HG03469 (cell line): Measurements from ENCODE around the gene TAF13.
"Not testable (repeated sequence)": the region's sequence is repeated elsewhere in the genome, so short reads cannot be mapped to it uniquely, and the experiment has no call there.

ENCODE experiments used
- ATAC-seq: cut with Tn5 transposase; IDR thresholded peaks from one replicate; pipeline ENCODE4 v1.9.1; 2021; ENCODE audit warnings: mild to moderate bottlenecking, moderate library complexity, moderate number of reproducible peaks; ENCODE audit not compliant: unreplicated experiment

Gene TAF13

DNA sequence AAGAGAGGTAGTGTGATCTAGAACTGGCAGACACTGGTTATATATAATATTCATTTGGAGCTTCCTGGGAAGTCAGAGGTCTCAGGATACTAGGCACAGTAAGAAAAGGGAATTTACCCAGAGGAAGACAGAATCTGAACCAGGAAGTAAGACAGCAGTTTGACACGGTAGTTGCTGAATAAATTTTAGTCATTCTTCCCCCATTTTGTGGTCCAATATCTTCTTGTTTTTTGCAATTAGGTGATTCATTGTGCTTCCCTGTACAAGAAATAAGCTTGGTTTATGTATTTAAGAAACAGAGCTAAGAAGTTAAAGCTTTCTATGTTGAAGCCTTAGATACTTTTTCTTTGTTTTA is 16.0 kb upstream of the TAF13 start:
- no peak for ATAC-seq

DNA sequence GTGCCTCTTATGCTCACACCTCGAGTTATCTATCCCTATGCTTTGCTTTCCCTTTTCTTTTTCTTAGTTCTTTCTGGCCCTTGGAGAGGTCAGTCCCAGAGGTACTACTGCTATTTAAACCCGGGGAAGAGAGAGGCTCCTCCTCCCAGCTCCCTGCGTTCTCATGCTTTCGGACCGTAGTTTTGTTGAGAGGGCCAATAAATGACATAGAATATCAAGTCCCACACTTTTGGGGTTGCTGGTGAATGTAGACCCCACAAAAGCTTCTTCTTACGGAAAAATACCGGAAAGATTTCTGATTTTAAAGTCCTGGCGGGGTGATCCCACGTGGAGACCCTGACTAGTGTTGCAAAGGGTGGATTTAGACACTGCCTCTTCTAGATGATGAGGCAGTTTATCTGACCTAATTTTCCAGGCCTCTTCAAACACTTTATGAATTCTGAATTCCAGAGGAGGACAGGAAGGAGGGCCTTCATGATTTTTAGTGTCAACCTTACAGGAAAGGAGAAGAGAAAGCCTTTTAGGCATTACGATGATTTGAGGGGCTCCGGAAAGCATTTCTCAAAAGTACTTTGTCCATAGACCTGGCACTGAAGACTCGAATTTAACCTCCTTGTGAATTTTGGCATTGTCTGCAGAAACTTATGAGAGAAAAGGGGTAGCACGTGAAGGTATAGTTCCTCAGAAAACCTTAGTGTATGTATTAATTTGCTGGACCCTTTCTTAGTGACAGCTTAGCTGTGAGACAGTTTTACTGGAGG is 15.5 kb upstream of the TAF13 start:
- peak; percentile 12 for ATAC-seq

DNA sequence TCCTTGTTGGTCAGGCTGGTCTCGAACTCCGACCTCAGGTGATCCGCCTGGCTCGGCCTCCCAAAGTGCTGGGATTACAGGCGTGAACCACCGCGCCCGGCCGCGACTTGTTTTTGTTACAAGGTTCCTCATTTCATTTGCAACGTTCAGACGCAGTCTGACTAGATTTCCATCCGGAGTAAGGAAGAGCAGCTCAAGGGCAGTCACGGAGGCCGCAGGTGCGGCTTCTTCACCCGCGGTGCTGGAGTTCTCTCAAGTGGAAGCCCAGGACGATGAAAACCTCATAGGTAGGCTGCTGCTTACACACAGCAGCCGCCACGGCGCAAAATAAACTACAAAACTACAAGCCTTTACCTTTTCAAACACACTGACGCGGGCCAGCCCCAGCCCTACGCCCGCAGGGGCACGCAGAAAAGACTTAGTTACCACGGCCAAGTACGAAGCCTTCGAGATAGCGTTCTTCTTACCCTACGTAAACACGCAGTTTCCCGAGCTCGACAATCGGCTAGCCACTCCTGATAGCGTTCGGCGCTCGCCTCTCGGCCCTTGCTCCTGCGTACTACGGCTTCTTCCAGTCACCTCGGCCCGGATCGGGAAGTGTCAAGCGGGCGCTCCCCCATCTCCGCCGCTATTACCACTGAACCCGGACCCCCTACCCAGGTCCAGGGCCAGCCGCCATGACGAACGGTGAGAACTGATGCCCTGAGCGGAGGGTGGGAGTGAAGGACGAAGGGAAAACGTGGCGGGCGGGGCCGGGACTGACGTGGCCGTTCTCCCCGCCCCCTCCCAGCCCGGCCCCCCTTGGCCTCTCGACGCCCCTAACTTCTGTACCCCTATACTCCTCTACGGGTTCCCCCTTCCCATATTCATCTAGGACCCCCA is 14.6 kb upstream of the TAF13 start, which contains the start of gene TMEM167B:
TSS of gene TMEM167B (plus strand) at position 569 of the 882 bp plus-strand sequence. CDS start at position 678, 109 bp downstream.
- peak; percentile 85 for ATAC-seq

DNA sequence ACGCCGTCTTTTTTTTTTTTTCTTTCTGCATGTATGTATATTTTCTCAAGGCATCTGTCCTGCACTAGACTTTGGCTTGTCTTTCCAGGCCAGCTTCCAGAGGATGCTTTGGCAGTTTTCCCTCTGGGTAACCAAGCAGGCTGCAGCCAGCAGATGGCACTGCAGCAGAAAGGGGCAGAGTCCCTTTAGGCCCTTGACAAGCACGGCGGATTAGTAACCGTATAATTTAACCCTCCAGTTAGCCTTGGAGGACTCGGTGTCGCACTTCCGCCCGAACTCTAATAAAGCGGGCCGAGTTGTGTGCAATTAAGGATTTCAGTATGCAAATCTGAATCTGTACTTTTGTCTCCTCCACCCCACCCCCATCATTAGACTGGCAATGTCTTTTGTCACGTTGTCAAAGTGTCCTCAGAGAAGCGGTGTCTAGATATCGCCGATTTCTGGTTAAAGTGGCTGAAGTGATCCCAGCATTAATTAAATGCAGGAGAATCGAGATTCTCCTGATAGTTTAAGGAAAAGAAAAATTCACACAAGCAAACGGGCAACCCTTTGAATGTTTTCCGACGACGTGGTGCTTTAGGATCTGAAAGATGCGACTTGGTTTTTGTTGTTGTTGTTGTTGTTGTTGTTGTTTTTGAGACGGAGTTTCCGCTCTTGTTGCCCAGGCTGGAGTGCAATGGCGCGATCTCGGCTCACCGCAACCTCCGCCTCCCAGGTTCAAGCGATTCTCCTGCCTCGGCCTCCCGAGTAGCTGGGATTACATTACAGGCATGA is 13.6 kb upstream of the TAF13 start:
- no peak for ATAC-seq

DNA sequence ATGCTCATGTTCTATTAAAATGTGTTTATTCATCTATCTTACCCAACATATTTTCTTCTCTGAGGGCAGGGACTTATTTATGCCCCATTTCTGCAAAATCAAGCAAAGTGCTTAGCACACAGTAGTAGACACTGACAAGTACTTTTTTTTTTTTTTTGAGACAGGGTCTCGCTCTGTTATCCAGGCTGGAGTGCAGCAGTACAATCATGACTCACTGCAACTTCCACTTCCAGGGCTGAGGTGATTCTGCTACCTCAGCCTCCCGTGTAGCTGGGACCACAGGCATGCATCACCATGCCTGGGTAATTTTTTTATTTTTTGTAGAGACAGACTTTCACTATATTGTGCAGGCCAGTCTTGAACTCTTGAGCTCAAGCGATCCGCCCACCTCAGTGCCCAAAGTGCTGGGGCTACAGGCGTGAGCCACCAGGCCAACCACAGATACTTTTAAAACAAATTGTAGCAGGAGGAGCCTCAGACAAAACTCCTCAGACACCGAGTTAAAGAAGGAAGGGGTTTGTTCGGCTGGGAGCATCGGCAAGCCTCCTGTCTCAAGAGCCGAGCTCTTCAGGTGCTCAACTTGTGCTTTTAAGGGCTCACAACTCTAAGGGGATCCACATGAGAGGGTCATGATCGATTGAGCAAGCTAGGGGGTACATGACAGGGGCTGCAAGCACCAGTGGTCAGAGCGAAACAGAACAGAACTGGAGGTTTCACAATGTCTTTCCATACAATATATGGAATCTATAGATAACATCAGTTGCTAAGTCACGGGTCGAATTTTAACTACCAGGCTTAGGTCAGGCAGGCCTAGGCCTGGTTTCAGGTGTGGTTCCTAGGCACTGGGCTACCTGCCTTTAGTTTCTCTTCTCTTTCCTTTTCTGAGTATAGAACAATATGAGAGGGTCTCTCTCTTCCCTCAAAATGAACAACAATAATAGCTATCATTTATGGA is 9.0 kb upstream of the TAF13 start:
- ATAC-seq, result no peak

DNA sequence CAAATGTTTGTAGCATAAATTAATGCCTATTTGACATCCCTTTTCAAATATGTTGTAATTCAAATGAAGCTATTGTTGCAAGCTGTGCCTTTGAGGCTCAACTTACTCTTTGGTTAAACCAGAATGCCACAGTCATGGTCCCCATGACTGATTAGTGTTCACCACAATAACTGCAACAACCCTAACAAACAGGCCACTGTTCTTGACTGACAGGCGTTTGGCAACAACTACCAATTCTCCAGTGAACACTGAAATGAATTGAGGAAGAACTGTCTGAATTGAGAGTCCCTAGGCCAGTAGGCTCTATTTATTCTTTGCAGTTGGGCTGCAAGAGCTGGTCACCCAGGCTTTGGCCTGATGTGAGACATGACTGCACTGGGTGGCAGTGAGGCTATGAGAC is 8.1 kb upstream of the TAF13 start:
- no peak for ATAC-seq

DNA sequence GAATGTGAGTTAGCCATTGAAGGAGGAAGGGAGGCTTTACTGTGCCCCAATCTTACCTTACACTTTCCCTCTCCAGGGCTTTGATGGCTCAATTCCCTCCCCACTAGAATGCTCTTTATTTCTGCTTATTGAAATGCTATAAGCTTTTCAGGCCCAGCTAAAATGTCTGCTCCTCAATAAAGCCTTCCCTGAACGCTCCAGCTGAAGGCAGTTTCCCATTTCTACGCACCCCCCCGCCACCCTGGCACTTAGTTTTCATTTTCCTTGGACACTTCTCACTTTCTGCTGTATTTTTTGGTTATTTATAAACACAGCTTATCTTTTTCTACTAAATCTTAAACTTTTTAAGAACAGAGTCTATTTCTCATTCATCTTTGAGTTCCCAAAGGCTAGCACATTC is 7.7 kb upstream of the TAF13 start:
- ATAC-seq, result no peak

DNA sequence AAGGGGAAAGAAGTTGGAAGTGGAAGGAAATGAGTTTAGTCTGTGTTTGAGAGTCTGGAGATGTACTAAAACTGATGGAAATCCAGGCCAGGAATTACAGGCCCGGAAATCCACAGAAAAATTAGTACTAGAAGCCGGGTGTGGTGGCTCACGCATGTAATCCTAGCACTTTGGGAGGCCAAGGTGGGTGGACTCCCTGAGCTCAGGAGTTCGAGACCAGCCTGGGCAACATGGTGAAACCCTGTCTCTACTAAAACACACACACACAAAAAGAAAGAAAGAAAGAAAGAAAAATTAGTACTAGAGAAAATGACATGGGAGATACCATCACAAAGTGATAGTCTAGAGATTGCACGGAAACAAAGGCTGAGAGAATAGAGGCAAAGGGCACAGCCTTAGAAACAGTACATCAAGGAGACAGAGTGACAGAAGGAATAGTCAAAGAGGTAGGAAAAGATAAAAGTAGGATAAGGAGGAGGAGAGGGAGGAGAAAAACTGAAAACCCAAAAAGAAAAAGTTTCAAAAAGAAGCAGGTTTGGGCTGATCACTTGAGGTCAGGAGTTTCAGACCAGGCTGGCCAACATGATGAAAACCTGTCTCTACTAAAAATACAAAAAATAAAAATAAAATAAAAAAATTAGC is 4.8 kb upstream of the TAF13 start:
- ATAC-seq, result no peak

DNA sequence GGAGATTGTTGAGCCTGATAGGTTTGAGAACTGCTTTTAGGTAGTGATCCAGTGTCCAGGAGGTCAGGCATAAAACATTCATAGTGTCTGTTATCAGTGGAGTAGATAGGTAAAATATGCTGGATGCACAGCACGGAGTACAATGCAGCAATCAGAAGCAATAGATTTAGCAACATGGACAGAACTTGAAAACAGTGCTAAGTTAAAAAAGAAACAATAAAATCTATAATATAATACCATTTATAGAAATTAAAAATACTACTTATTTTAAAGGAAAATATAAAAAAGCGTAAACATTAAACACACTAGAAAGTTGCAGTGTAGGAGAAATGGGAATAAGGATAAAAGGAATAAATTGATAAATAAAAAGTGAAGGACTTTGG is 3.4 kb upstream of the TAF13 start:
- ATAC-seq, result no peak

DNA sequence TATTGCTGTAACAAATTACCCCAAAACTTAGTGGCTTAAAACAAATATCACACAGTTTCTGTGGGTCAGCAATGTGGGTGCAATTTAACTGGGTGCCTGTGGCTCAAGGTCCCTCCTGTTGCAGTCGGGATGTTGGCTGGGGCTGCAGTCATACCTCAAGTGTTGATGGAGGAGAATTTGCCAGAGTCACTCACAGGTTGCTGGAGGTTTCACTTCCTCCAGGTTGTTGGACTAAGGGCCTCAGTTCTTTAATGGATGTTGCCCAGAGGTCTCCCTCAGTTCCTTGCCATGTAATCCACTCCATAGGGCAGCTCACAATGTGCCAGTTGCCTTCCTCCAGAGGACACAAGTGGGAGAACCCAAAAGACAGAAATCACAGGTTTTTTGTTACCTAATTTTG is 2.5 kb upstream of the TAF13 start:
- ATAC-seq, result no peak

DNA sequence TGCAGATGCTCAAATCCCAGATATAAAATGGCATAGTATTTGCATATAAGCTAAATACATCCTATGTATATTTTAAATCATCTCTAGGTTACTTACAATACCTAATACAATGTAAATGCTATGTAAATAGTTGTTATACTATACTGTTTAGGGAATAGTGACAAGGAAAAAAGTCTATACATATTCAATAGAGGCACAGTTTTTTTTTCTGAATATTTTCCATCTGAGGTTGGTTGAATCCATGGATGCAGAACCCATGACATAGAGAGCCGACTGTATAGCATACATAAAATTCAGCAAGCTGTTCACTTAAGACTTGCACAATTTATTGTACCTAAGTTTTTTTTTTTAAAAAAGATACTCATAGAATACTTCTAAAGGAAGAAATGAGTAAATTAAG is 6.5 kb downstream of the TAF13 start:
- no peak for ATAC-seq

DNA sequence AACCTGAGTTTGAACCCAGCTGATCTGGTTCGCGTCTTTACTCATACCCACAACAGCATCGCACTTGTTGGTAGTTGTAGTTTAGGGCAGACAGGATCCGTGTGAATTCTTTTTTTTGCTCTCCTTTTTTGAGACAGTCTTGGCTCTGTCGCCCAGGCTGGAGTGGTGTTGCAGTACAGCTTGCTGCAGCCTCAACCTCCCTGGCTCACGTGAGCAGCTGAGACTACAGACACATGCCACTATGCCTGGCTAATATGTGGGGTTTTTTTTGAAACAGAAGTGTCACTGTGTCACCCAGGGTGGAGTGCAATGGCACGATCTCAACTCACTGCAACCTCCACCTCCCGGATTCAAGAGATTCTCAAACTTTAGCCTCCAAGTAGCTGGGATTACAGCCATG is 7.9 kb downstream of the TAF13 start:
- ATAC-seq, result no peak

DNA sequence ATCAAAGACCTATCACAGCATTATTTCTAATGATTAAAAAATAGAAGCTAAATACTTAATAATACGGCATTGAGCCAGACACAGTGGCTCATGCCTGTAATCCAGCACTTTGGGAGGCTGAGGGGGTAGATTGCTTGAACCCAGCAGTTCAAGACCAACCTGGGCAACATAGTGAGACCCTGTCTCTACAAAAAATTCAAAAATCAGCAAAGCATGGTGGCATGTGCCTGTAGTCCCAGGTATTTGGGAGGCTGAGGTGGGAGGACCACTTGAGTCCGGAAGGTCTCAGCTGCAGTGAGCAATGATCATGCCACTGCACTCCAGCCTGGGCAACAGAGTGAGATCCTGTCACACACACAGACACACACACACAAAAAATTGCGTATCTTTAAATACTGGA is 10.7 kb downstream of the TAF13 start:
- ATAC-seq, result no peak

DNA sequence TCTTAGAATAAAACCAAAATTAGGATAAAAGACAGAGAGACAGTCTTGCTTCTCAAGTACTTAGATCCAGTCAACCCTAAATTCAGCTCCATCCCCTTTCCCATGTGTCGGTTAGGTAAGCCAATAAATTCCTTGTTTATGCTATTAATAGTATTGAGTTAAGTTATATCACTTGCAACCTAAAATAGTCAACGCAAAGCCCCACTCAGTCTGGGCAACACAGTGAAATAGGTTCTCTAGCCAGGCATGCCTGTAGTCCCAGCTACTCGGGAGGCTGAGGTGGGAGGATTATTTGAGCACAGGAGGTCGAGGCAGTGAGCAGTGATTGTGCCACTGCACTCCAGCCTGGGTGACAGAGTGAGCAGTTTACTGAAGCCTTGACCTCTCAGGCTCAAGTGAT is 14.6 kb downstream of the TAF13 start:
- no peak for ATAC-seq

DNA sequence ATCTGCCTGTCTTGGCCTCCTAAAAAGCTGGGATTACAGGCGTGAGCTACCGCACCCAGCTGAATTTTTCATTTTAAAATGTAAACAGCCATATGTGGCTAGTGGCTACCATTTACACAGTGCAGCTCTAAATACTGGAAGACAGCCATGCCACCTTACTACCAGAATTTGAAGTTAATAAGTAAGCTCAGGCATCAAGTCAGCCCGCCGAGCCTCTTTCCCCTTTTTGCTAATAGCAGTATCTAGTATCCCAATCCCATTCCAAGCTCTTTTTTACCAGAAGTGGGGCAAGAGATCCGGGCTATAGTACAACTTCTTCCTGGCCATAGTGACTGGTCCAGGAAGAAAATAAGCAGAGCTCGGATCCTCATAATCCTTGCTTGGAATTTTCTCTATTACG is 15.1 kb downstream of the TAF13 start:
- no peak for ATAC-seq

DNA sequence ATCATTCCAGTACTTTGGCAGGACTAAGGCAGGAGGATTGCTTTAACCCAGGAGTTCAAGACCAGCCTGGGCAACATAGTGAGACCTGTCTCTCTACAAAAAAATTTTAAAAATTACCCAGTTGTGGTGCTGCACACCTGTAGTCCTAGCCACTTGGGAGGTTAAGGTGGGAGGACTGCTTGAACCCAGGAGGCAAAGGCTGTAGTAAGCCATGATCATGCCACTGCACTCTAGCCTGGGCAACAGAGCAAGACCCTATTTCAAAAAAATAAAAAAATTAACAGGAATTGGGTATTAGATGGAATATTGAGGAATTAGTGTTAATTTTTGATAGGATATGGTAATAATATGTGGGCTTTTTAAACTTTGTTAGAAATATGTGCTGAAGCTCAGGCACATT is 16.8 kb downstream of the TAF13 start:
- ATAC-seq, result no peak

DNA sequence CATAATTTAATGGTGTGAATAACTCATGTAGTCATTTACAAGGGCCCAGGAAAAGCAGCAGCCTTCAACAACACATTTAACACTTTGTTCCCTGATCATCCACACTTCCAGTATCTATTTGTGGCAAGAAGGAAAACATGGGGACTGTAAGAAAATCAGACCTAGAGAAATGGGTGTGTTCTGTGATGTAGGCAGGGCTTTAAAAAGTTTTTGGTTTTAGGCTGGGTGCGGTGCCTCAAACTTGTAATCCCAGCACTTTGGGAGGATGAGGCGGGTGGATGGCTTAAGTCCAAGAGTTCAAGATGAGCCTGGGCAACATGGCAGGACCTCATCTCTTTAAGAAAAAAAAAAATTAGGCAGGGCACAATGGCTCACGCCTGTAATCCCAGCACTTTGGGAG is 19.7 kb downstream of the TAF13 start:
- ATAC-seq, result no peak

DNA sequence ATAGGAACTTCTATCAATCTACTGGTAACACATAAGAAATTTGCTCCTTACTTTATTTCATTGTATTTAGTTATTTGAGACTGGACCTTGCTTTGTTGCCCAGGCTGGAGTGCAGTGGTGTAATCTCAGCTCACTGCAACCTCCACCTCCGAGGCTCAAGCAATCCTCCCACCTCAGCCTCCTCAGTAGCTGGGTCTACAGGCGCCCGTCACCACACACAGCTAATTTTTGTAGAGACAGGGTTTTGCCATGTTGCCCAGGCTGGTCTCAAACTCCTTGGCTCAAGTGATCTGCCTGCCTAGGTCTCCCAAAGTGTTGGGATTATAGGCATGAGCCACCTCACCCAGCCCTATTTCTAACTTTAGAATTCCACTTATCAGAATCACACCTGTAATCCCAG is 23.7 kb downstream of the TAF13 start:
- not testable (repeated sequence) for ATAC-seq

DNA sequence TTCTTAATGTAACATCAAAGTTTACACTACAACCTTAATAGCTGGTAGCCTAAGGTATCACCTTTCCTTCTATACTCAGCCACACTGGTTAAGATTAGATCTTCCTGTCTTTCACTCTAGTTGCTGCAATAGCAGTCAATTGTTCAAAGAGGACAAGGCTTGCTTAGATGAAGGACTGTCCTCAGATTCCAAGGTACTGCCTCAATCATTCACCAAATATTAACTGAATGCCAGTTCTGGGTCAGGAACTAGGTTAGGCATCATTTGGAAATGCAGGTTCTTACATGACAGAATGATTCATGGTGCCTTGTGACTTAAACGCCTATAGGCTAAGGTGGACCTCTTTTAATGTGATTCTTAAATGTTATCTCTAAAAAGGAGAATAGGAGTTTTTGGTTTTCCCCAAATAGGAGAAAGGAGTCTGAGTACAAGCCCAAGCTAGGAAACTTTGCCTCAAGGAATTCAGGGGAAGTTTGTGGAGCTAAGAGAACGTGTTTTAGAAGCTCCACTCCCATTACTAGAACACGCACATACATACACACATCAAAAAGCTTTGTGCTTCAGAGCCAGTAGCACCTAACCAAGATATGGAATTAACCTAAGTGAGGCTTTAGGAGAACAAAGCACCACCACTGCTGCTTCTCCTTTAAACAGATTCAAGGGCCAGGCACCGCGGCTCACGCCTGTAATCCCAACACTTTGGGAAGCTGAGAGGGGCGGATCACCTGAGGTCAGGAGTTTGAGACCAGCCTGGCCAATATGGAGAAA is 25.4 kb downstream of the TAF13 start:
- ATAC-seq, result no peak
